CD14-positive monocyte (primary cell): Measurements from ENCODE around the gene FBXO28. TPM values are rescaled to one million over a fixed set of nuclear protein-coding genes. Genes with fewer than 3 reads are reported as not detected.

Experiments used
- DNase-seq, 3 donors: peaks; one replicate each; pipeline ENCODE4 v3.0.0-alpha.2; 2011 to 2022
- H2AFZ ChIP-seq: 2 replicates; pipeline ENCODE4 v1.6.0; 2012; ENCODE audit warnings: mild to moderate bottlenecking, low read depth, low read length, inconsistent platforms; ENCODE audit not compliant: insufficient read depth, poor library complexity, severe bottlenecking
- H3K27ac ChIP-seq, 2 donors: 1 replicate in 1 of 2; 2 replicates in 1 of 2; pipeline ENCODE4 v1.5.1; 2012 to 2013; ENCODE audit warnings: low read length in 2 of 2, control low read depth in 1 of 2, inconsistent platforms in 1 of 2, low read depth in 1 of 2, mild to moderate bottlenecking in 1 of 2
- H3K27me3 ChIP-seq, 2 donors: one replicate each; pipeline versions ENCODE4 v1.6.0 to v1.6.1; 2011 to 2013; ENCODE audit warnings: low read length in 2 of 2; ENCODE audit not compliant: control insufficient read depth in 2 of 2, insufficient read depth in 2 of 2
- H3K36me3 ChIP-seq, 2 donors: replicated peaks in 1 of 2; 1 replicate in 1 of 2; 2 replicates in 1 of 2; pipeline versions ENCODE4 v1.5.1 to v1.6.1; 2012 to 2013; ENCODE audit warnings: low read length in 2 of 2, control low read depth in 1 of 2, inconsistent platforms in 1 of 2, mild to moderate bottlenecking in 1 of 2; ENCODE audit not compliant: insufficient read depth in 2 of 2, control insufficient read depth in 1 of 2
- H3K4me1 ChIP-seq, 2 donors: 1 replicate in 1 of 2; 2 replicates in 1 of 2; pipeline versions ENCODE4 v1.5.1 to v1.6.1; 2012 to 2013; ENCODE audit warnings: low read length in 2 of 2, control low read depth in 1 of 2, inconsistent platforms in 1 of 2, mild to moderate bottlenecking in 1 of 2, moderate library complexity in 1 of 2; ENCODE audit not compliant: insufficient read depth in 2 of 2, control insufficient read depth in 1 of 2
- H3K4me2 ChIP-seq: replicated peaks from 2 replicates; pipeline ENCODE3; 2012; ENCODE audit warnings: low read length, moderate library complexity, mild to moderate bottlenecking; ENCODE audit not compliant: poor library complexity, severe bottlenecking; ENCODE audit errors: extremely low read depth
- H3K4me3 ChIP-seq, 3 experiments: fragments of 200-600 bp in 1 of 3; sonication (generic) in 1 of 3; replicated peaks in 1 of 3; 1 replicate in 2 of 3; 2 replicates in 1 of 3; pipeline ENCODE4 v1.5.1; 2011 to 2013; ENCODE audit warnings: low read length in 3 of 3, mild to moderate bottlenecking in 3 of 3, control low read depth in 2 of 3, low read depth in 2 of 3, inconsistent platforms in 1 of 3, moderate library complexity in 1 of 3
- H3K79me2 ChIP-seq: 2 replicates; pipeline ENCODE4 v1.6.0; 2012; ENCODE audit warnings: mild to moderate bottlenecking, control low read depth, inconsistent platforms, low read length, moderate library complexity; ENCODE audit not compliant: insufficient read depth
- H3K9ac ChIP-seq: 2 replicates; pipeline ENCODE4 v1.6.0; 2017; ENCODE audit warnings: low read length, mild to moderate bottlenecking; ENCODE audit not compliant: insufficient read depth, poor library complexity, severe bottlenecking
- H3K9me3 ChIP-seq, 2 donors: replicated peaks in 1 of 2; 1 replicate in 1 of 2; 2 replicates in 1 of 2; pipeline versions ENCODE4 v1.5.1 to v1.6.1; 2012 to 2013; ENCODE audit warnings: low read length in 2 of 2, control low read depth in 1 of 2; ENCODE audit not compliant: control insufficient read depth in 1 of 2, insufficient read depth in 1 of 2
- H4K20me1 ChIP-seq: 2 replicates; pipeline ENCODE4 v1.6.0; 2012; ENCODE audit warnings: mild to moderate bottlenecking, low read length, control low read depth, moderate library complexity; ENCODE audit not compliant: insufficient read depth
- H3K27ac Mint-ChIP-seq, 7 donors: one replicate each; pipeline ENCODE4 v1.8.0; 2020; ENCODE audit warnings: mild to moderate bottlenecking in 7 of 7, mixed read lengths in 7 of 7, moderate library complexity in 6 of 7, inconsistent platforms in 2 of 7
- H3K27me3 Mint-ChIP-seq, 3 donors: one replicate each; pipeline ENCODE4 v1.8.0; 2021 to 2022; ENCODE audit warnings: low read depth in 3 of 3, mild to moderate bottlenecking in 3 of 3, mixed read lengths in 3 of 3, moderate library complexity in 3 of 3, inconsistent platforms in 1 of 3
- H3K36me3 Mint-ChIP-seq, 2 donors: one replicate each; pipeline ENCODE4 v1.8.0; 2020; ENCODE audit warnings: mixed read lengths in 2 of 2, inconsistent platforms in 1 of 2, mild to moderate bottlenecking in 1 of 2
- H3K4me1 Mint-ChIP-seq: one replicate; pipeline ENCODE4 v1.8.0; 2020; ENCODE audit warnings: mild to moderate bottlenecking, mixed read lengths
- H3K4me3 Mint-ChIP-seq, 2 donors: one replicate each; pipeline ENCODE4 v1.8.0; 2020; ENCODE audit warnings: mild to moderate bottlenecking in 2 of 2, mixed read lengths in 2 of 2, moderate library complexity in 1 of 2
- H3K9me3 Mint-ChIP-seq, 7 donors: one replicate each; pipeline ENCODE4 v1.8.0; 2020 to 2022; ENCODE audit warnings: mixed read lengths in 7 of 7, mild to moderate bottlenecking in 6 of 7, moderate library complexity in 6 of 7, inconsistent platforms in 2 of 7
- CTCF ChIP-seq: fragments of 200-600 bp; IDR thresholded peaks from one replicate; pipeline ENCODE4 v1.8.0; 2022; ENCODE audit warnings: antibody characterized with exemption, mild to moderate bottlenecking
- WGBS: methylation state at CpG from one replicate; pipeline ENCODE4 v1.1.5; 2013; ENCODE audit warnings: missing lambda C conversion rate; ENCODE audit not compliant: insufficient coverage; 5-methylcytosine and 5-hydroxymethylcytosine counted together
- intact Hi-C, 2 donors: fragments of 100-400 bp; cut with micrococcal nuclease; formaldehyde crosslinking; loops; one replicate each; pipeline versions ENCODE4 v1.15.0 to v1.15.1; 2023
- polyA plus RNA-seq, 3 donors: library from polyadenylated mRNA; depleted of rRNA in 1 of 3; unstranded in 2 of 3; stranded (reverse) in 1 of 3; fragments of 300-500 nt in 2 of 3; fragments of >200 nt in 1 of 3; fragmentation: Illumina TruSeq in 2 of 3; gene quantifications; 1 replicate in 2 of 3; 2 replicates in 1 of 3; pipeline ENCODE4 v1.2.3, GENCODE V29; 2012 to 2021

The FBXO28 gene
- polyA plus RNA-seq, 3 donors: 12.9 to 15.8 (median 13.0) TPM

- H3K4me3 ChIP-seq: no peak overlapping the region
- DNase-seq: no peak
- Mint-ChIP-seq H3K27me3 (no peaks in the 10 kb centered on the region), H3K27ac (no peak overlapping the region), H3K4me3 (no peak overlapping the region), H3K4me1 (no peaks in the 10 kb centered on the region), H3K9me3 (peaks cover 0 to 7% (median 0%) of the 10 kb centered on the region in 7 donors), H3K36me3 (peaks cover 54 to 72% of the 10 kb centered on the region in 2 donors)
- no peaks in the 10 kb centered on the region for H3K4me1 ChIP-seq
- H3K79me2 ChIP-seq: peaks cover 29% of the 10 kb centered on the region
- no peak overlapping the region for H3K27ac ChIP-seq
- no peak for TF ChIP-seq CTCF
- no peak overlapping the region for H3K9ac ChIP-seq
- no peaks in the 10 kb centered on the region for H3K9me3 ChIP-seq
- peaks cover 28% of the 10 kb centered on the region for H4K20me1 ChIP-seq
- intact Hi-C loops: no loop called here
- H3K27me3 ChIP-seq: no peaks in the 10 kb centered on the region
- no peak overlapping the region for H3K4me2 ChIP-seq
- peaks cover 57 to 70% of the 10 kb centered on the region in 2 donors for H3K36me3 ChIP-seq
- H2AFZ ChIP-seq: no peak overlapping the region
Measured at GRCh38 chr1:224131253-224131652, 17.3 kb downstream of the FBXO28 start.

- H3K4me3 ChIP-seq: no peak overlapping the region
- H3K9ac ChIP-seq: no peak overlapping the region
- H3K27me3 Mint-ChIP-seq: no peaks in the 10 kb centered on the region
- peaks cover 12% of the 10 kb centered on the region for H4K20me1 ChIP-seq
- H3K9me3 ChIP-seq: no peaks in the 10 kb centered on the region
- H3K36me3 ChIP-seq: peaks cover 55 to 83% of the 10 kb centered on the region in 2 donors
- TF ChIP-seq CTCF: no peak
- peaks cover 0 to 7% (median 0%) of the 10 kb centered on the region in 7 donors for H3K9me3 Mint-ChIP-seq
- no CpG with 5 or more reads among the region's 1 CpG for WGBS
- H3K4me1 Mint-ChIP-seq: no peaks in the 10 kb centered on the region
- DNase-seq: no peak
- no peak overlapping the region for H3K27ac ChIP-seq
- peaks cover 58 to 79% of the 10 kb centered on the region in 2 donors for H3K36me3 Mint-ChIP-seq
- no peaks in the 10 kb centered on the region for H3K27me3 ChIP-seq
- peaks cover 13% of the 10 kb centered on the region for H3K79me2 ChIP-seq
- intact Hi-C loops: no loop called here
- no peak overlapping the region for H2AFZ ChIP-seq
- H3K4me1 ChIP-seq: no peaks in the 10 kb centered on the region
- H3K4me3 Mint-ChIP-seq: no peak overlapping the region
- H3K4me2 ChIP-seq: no peak overlapping the region
- no peak overlapping the region for H3K27ac Mint-ChIP-seq
Measured at GRCh38 chr1:224132901-224133300, 19.0 kb downstream of the FBXO28 start.
